ENCODE measurements around the gene UBE4A.
A peak's percentile ranks its signal among the peaks of the same experiment; 100 is the strongest.

The UBE4A gene

GRCh38 chr11:118349475-118349874 is 9.9 kb upstream of the UBE4A start:
- no peak for TF ChIP-seq CTCF (IDR thresholded peaks at IDR 0.05; ENCODE audit: extremely low read depth, insufficient read depth, missing control alignments)
- in situ Hi-C loops (cut with MboI; ENCODE audit: low pct_unique_long_range_greater_than_20kb, low sequenced_read_pairs, unreplicated experiment), result no loop called here
- DNase-seq (ENCODE audit: low spot score), result no peak

GRCh38 chr11:118353084-118353710 is 6.2 kb upstream of the UBE4A start:
- peak; percentile 43 for TF ChIP-seq CTCF (IDR thresholded peaks at IDR 0.05; ENCODE audit: extremely low read depth, insufficient read depth, missing control alignments)
- peak; percentile 12 for DNase-seq (ENCODE audit: low spot score)
- in situ Hi-C loops (cut with MboI; ENCODE audit: low pct_unique_long_range_greater_than_20kb, low sequenced_read_pairs, unreplicated experiment), result no loop called here

- no peak for DNase-seq (ENCODE audit: low spot score)
- no peak for TF ChIP-seq CTCF (IDR thresholded peaks at IDR 0.05; ENCODE audit: extremely low read depth, insufficient read depth, missing control alignments)
- in situ Hi-C loops (cut with MboI; ENCODE audit: low pct_unique_long_range_greater_than_20kb, low sequenced_read_pairs, unreplicated experiment), result no loop called here
Measured at GRCh38 chr11:118358071-118358470, 1.3 kb upstream of the UBE4A start.

GRCh38 chr11:118364956-118365615 is 5.7 kb downstream of the UBE4A start:
- TF ChIP-seq CTCF (IDR thresholded peaks at IDR 0.05; ENCODE audit: extremely low read depth, insufficient read depth, missing control alignments), result no peak
- in situ Hi-C loops (cut with MboI; ENCODE audit: low pct_unique_long_range_greater_than_20kb, low sequenced_read_pairs, unreplicated experiment), result no loop called here
- no peak for DNase-seq (ENCODE audit: low spot score)

- in situ Hi-C loops (cut with MboI; ENCODE audit: low pct_unique_long_range_greater_than_20kb, low sequenced_read_pairs, unreplicated experiment), result no loop called here
- no peak for TF ChIP-seq CTCF (IDR thresholded peaks at IDR 0.05; ENCODE audit: extremely low read depth, insufficient read depth, missing control alignments)
- DNase-seq (ENCODE audit: low spot score), result no peak
Measured at GRCh38 chr11:118366287-118366686, 6.9 kb downstream of the UBE4A start.

GRCh38 chr11:118370774-118371173 is 11.4 kb downstream of the UBE4A start:
- DNase-seq (ENCODE audit: low spot score), result no peak
- in situ Hi-C loops (cut with MboI; ENCODE audit: low pct_unique_long_range_greater_than_20kb, low sequenced_read_pairs, unreplicated experiment), result no loop called here
- TF ChIP-seq CTCF (IDR thresholded peaks at IDR 0.05; ENCODE audit: extremely low read depth, insufficient read depth, missing control alignments), result no peak
